ENCODE results near the gene SPSB1.

The SPSB1 gene

DNA sequence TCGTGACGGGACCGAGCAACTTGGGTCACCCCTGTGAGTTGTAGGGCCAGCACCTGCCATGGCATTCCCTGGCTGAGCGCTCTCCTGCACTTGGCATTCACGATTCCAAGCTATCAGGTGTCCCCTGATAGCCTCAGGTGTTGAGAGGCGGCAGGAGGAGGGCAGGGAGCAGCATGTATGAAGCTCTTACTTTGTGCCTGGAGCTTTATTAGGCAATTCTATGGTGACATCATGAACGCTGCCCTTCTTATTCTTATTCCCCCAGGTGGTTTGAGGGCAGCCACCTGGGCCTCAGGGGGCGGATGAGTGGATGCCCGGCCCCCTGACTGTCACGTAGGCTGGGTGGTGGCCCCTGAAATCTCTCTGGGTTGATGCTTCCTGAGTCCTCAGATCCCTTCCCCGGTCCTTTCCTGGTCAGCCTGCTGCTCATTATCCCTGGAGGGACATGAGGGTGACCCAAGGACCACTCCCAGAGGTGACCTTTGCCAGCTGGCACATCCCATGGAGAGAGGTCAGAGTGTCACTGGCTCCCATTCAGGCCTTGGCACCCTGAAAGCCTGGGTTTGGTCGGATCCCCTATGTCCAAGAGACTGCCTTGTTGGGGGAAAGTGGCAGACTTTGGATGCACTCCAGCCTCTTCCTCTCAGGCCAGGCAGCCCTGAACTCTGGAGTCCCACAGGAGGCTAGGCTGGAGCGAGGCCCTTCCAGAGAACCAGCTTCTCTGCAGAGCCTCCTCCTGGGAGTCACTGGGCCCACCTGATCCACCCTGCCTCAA lies 51.9 kb downstream of the SPSB1 start:
- no peak for DNase-seq (ENCODE audit: low spot score)

DNA sequence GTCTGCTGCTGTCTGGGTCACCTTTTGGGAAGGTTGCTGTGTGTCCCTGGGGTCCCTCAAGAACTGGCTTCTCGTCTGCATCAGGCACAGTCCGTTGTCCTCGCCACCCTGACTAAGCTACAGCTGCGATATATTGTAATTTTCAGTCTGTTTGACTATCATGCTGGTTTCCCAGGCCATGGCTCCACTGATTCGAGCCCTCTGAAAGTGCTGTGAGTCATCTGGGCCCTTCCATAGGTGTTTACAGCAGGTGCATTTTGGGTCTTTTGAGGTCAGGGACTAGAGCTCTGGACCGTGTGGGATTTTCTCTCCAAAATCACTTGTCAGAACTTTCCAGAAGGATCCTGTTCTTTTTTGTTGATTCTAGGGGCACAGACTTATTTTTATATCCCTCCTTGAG lies 52.8 kb downstream of the SPSB1 start:
- no peak for DNase-seq (ENCODE audit: low spot score)

DNA sequence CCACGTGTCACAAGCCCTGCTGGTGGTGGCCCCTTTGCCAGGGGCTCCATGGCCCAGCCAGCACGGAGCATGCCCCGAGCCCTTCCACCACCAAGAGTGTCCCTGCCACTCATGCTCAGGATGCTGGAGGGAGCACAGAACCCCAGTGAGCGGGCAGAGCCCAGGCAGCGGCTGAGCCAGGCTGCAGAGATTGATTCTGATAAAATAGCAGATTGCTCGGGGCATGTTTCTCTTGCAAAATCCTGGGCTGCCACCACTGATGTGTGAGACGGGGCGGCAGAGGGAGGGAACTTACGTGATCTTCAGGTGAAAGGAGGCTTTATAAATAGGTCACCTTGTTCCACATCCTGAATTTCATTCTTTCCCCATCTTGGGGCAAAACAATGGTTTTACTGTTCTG lies 53.2 kb downstream of the SPSB1 start:
- no peak for DNase-seq (ENCODE audit: low spot score)

DNA sequence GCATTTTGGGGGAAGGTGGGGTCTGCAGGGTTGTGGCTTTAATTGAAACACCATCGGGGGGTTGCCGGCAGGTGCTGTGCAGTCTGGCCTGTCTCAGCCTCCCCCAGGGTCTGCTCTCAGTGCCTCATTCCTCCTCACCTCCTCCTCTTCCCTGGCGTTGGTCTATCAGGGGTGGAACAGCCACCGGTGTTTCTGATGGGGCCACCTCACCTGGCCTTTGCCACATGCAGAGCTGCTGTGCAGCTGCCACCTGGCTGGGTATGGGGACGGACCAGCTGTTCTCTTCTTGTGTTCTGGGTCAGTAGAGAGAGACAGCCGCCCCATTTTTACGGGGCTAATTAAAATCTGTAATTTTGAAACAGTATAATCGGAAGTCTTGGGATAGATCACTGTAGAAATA lies 53.9 kb downstream of the SPSB1 start:
- no peak for DNase-seq (ENCODE audit: low spot score)

DNA sequence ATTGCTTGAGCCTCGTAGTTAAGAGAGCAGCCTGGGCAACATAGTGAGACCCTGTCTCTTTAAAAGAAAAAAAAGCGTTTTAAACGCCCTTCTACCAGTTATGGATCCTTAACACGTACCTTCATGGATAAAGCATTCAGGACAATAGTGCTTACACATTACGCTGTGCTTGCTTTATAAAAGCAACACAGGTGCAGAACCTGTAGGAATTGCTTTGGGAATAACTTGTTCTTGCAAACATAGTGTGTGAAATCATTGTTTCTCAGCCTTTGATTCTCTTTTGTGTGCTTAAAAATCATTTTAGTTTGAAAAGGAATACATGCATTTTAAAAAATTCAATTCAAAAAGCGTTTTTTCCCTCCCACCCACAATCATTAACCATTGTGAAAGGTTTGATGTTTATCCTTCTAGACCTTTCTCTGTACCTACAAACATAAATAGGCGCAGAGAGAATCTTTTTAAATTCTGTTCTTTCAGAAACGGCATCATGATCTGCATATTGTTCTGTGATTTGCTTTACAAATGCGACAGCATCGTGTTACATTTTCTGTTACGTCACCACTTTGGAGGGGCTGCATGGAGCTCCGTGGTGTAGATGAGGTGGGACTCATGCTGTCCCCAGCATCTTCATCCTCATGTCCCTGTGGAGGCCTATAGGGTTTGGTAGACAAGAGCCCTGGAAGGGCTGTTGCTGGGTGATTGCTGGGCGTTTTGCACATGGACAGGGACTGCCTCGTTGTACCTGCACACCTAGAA lies 54.6 kb downstream of the SPSB1 start:
- DNase-seq (ENCODE audit: low spot score), result no peak

DNA sequence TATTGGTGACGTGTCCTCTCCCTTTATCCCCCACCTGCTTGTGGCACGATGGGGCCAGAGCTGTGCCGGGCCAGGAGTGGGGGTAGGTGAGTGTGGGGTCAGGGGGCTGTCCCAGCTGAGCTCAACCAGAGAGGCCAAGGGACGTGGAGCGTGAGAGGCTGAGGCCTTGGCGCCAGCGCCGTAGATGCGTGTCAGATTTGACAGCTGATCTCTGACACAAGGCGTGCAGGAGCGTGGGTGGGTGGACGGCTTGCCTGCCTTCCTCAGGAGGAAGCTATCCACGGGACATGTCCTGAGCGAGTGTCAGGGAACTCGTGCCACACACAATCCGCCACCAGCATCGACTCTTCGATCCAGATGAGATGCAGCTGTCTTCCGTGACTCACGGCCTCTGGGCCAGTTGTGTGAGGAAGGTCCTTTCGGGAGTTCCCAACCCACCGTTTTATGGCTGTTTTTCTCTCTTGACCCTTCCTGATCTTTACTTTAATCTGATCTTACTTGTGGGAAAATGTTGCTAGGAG lies 56.7 kb downstream of the SPSB1 start:
- DNase-seq (ENCODE audit: low spot score), result no peak

DNA sequence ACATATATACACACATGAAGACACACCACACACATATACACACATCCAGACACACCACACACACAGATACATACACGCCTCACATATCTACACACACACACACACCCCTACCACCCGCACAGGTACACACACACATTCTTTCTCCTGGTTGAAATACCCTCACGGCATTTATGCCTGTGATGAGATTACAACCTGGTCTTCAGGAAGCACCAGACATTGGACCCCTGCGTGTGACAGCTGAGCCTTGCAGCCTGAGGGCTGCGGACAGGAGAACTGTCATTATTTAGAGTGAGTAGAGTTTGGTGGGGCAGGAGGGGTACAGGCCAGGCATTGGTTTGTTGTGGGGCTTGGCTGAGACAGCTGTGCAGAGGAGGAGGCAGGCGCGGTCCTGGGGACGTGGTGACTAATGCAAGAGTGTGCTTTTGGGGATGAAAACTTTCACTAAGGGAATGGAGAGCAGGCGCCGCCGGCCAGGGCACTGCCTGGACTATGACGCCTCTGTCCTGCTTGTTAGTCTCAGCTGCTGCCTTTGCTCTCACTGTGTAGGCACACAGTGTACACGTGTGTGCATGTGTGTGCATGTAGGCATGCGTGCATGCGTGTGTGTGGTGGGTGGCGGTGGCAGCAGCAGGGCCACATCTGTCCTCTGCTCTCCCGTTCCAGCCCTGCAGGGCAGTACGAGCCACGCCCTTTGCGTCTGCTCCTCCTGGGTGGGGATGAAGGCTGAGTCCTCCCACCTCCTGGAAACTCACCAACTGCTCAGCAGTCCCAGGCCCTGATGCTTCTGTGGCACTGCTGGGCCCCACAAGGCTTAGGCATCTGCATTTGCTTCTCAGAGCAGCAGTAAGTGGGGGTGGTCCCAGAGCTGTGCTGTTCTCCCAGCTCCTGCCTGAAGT lies 57.6 kb downstream of the SPSB1 start:
- DNase-seq (ENCODE audit: low spot score), result no peak

DNA sequence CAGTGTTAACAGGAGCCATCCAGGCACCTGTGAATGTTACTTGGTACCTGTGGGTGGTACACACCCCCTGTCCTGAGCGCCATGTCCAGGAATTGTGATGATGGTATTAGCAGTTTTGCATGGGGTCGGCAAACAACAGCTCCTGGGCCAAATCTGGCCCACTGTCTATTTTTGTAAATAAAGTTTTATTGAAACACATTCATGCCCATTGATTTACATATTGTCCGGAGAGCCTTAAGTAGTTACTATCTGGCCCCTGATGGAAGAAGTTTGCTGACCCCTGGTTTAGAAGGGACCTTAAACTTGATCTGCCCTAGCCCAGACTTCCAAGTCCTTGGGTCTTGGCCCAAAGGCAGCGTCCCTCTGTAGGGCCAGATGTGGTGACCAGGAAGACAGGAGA lies 58.3 kb downstream of the SPSB1 start:
- no peak for DNase-seq (ENCODE audit: low spot score)

DNA sequence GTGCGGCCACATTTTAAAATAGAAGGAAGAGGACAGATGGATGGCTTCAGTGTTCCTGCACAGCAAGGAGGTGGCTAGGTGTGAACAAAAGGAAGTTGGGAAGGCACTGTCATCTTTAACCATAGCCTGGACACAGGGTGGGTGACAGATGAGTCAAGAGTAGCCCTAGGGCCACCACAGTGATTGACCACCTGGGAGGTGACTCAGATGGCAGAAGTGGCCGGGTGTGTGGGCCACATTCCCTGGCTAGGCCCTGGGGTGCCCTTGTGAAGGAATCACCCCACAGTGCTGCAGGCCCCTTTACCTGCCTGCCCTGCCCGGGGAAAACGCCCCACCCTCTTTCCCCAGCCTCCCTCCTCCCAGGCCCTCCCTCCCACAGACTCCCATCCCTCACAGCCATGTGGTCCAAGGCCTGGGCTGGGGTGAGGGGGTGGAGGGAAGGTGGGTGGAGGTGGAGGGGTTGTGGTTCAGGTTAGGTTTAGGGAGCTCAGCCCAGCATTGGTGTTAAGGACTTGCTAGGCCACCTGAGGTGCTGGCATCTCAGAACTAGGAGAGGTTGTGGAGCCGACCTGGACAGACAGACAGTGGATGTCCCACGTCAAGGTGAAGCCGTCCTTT lies 59.1 kb downstream of the SPSB1 start:
- no peak for DNase-seq (ENCODE audit: low spot score)

DNA sequence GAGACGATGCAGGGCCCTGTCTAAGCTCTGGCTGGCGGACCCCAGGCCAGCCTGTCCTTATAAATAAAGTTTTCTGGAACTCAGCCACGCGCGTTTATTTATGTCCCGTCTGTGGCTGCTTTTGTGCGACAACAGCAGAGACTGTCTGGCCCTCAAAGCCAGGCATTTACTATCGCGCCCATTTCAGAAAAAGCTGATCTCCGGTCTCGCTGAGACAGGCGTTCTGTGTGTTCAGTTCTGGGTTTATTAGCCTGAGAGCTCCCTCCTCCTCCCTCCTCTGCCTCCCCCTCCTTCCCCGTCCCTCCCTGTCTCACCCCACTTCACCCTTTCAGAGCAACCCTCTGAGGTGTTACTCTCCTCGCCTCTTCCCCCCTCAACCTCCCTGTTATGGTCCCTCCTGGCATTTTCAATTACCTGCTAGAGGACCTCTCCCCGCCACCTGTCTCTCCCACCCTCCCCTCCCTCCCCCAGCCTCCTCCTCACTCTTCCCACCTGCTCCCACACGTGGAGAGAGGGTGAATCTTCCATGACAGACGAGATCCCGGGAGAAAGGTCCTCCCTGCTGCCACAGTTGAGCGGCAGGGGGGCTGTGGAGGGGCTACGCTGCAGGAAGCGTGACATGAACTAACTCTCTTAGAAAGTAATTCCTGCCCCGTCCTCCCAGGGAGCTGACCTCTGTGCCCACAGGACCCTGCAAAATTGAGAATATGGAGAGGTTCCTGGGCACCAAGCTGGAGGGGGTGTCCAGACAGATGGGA lies 59.9 kb downstream of the SPSB1 start:
- DNase-seq (ENCODE audit: low spot score), result peak; percentile 71

DNA sequence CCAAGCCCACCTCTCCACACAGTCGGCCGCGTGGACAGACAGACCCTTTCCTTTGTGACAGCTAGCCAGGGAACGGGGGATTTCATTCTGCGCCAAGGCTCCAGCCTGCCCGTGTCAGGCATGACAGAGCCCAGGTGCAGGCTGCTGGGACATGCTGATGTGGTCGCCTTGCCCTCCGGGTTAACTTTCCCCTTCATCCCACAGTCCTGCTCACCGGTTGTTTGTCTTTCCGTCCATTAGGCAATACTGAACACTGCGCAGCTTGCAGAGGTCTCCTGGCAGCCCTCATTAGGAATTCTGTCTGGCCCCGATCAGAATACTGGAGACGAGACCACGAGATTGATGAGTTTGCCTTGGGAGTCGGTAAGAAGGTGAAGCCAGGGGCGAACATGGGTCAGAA lies 62.8 kb downstream of the SPSB1 start:
- DNase-seq (ENCODE audit: low spot score), result no peak

DNA sequence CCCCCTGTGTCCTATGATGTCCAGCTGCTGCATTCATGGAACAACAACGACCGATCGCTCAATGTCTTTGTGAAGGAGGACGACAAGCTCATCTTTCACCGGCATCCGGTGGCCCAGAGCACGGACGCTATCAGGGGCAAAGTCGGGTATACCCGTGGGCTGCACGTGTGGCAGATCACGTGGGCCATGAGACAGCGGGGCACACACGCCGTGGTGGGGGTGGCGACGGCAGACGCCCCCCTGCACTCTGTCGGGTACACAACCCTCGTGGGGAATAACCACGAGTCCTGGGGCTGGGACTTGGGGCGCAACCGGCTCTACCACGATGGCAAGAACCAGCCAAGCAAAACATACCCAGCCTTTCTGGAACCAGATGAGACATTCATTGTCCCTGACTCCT lies 63.3 kb downstream of the SPSB1 start:
- DNase-seq (ENCODE audit: low spot score), result no peak

DNA sequence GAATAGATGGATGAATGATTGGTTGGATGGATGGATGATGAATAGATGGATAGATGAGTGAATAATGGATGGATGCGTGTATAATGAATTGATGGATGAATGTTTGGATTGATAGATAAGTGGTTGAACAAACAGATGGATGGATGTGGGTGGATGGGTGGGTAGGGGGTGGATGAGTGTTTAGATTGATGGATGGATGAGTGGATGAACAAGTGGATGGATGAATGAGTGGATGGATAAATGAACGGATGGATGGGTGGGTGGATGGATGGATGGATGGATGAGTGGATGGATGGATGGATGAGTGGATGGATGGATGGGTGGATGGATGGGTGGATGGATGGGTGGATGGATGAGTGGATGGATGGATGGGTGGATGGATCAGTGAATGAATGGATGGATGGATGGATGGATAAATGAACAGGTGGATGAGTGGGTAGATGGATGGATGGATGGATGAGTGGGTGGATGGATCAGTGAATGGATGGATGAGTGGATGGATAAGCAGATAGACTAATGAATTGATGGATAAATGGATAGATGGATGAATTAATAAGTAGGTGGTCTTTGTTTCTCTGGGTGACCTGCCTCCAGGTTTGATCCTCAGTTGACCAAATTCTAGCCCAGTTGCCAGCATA lies 64.3 kb downstream of the SPSB1 start:
- DNase-seq (ENCODE audit: low spot score), result no peak

DNA sequence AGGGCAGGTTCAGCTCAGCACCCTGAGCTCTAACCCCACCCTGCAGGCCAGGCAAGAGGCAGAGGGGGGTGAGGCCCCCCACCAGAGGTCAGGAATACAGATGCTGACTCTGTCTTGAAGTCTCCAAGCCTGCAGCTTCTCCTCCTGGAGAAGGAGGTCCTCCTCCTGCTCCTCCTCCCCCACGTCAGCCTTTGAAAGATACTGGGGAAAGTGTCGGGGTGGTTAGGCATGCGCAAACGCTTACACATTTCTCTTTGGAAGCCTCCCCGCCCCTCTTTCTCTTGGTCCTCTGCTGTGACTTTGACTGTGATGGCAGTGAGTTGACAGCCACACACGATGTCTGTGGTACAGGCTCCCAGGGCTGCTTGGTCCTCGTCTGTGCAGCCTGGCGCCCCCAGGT lies 65.3 kb downstream of the SPSB1 start:
- no peak for DNase-seq (ENCODE audit: low spot score)

DNA sequence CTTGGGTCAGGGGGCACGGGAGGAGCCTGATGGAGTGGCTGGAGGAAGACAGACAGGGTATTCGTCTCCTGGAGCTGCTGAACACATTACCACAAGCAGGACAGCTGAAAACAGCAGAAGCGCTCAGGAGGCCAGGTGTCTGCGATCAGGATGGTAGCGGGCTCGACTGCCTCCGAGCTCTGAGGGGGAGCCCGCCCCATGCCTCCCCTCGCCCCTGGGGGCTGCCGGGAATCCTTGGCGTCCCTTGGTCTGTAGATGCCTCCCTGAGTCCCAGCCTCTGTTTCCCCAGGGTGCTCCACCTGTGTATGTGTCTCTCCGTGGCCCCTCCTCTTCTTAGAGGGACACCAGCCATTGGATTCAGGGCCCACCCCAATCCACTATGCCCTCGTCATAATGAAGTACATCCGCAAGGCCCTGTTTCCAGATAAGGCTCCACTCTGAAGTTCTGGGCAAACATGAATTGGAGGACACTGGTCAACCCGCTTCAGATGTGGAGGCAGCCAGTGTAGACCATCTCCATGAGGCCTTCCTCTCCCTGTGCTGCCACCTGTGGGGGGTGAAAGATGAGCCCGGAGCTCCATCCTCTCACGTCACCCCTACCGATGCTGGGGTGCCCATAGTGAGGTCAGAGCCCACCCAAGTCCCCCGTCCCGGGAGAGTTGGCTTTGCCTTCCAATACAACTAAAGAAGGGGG lies 67.8 kb downstream of the SPSB1 start:
- no peak for DNase-seq (ENCODE audit: low spot score)

DNA sequence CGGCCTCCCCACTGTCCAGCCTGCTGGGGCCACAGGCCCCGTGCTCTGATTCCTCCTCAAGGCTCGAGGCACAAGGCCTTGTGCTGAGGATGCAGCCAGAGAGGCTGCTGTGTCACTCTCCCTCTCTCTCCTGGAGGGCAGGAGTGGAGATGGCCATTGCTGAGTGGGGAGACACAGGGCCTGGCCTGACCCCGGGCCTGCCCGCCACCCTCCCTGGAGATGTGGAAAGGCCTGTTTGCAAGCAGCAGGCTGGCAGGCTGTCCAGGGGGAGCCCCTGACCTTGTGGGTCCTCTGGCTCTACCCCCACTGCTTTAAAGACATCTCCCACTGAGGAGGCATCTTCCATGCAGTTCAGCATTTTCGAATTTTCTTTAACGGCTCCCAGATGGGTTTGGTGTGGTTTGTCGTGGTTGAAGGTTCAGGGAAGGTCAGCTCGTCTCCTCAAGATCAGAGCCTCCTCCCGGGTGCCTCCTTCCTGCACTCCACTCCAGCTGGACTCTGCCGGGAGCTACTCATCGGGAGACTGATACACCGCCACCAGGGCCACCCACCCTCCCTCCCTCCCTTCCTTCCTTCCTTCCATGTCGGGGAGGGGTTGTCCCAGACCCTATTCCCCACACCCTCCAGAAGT lies 69.1 kb downstream of the SPSB1 start:
- DNase-seq (ENCODE audit: low spot score), result no peak

DNA sequence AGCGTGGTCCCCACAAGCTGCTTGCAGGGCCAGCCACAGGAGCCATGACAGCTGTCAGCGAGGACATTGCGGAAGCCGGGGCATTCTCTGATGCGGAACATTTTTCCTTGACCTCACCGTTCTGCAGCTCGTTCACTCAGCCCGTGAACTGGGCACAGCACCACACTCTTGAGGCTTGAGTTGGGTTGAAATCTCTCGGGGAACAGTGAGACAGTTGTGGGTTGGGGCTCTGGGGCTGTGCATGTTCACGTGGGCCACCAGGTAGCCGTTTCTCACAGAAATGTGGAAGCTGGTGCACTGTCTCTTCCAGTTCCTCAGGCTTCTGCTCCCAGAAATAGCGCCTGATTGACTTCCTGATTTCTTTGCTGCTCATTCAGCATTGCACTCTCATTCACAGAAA lies 69.8 kb downstream of the SPSB1 start:
- peak; percentile 68 for DNase-seq (ENCODE audit: low spot score)

DNA sequence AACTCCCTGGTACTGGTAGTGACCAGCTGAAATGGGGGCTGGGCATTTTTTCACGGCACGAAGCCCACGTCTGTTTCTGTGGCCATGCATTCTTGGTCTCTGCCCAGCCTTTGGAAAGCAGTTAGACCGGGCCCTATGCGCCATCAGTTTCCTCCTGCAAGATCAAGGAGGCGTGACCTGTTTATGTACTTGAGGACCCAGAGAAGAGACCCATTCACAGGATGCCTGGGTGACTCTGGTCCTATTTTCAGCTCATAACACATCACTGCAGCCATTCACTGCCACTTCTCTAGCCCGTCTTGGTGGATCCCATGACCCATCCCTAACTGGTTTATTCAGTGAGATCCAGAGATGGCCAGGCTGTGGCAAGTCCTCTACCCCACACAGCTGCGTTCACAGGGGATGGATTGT lies 70.4 kb downstream of the SPSB1 start:
- DNase-seq (ENCODE audit: low spot score), result peak; percentile 94

DNA sequence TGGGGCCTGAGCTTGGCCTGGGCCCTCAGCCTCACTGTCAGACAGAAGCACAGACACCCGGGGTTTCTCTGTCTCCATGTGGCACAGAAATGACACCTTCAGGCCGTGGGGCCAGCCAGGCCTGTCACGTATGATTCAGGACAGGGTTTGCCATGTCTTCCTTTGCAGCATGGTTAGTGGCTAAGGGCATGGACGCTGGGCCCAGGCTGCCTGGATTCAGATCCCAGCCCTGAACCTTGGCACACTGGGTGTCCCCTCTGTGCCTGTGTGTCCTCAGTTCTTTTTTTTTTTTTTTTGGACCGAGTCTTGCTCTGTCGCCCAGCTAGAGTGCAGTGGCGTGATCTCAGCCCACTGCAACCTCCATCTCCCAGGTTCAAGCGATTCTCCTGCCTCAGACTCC lies 73.6 kb downstream of the SPSB1 start:
- no peak for DNase-seq (ENCODE audit: low spot score)

All from globus pallidus (tissue), 1 donor.